H1 (cell line): ENCODE measurements around the gene GRID1. TPM values are rescaled to one million over a fixed set of nuclear protein-coding genes. Genes with fewer than 3 reads are reported as not detected.

Experiments
- CTCF ChIA-PET: fragments of 300-600 bp; sonication (Branson Sonifier 250); formaldehyde crosslinking; loops from one replicate; lab custom pipeline; 2021; ENCODE audit not compliant: partially characterized antibody; lab: Charles Lee
- POLR2A ChIA-PET: fragments of 300-600 bp; sonication (Branson Sonifier 250); formaldehyde crosslinking; loops from one replicate; lab custom pipeline; 2021; ENCODE audit warnings: inconsistent platforms; ENCODE audit not compliant: partially characterized antibody; lab: Charles Lee
- DNase-seq, 2 experiments: peaks; one replicate each; pipeline versions ENCODE4 v3.0.0 to v3.0.0-alpha.2; 2010 to 2022; ENCODE audit warnings: low spot score in 2 of 2, low read depth in 1 of 2, mixed read lengths in 1 of 2
- FAIRE-seq: peaks from 2 replicates; lab custom pipeline; 2011; peaks lifted over from hg19 to GRCh38; lab: Jason Lieb, UNC
- H2AFZ ChIP-seq: 2 replicates; pipeline ENCODE4 v1.8.1; 2012; ENCODE audit warnings: low read length, inconsistent platforms
- H2AK5ac ChIP-seq: 2 replicates; pipeline ENCODE4 v1.6.1; 2013; ENCODE audit warnings: low read depth, low read length
- H2BK120ac ChIP-seq: replicated peaks from 2 replicates; pipeline ENCODE3; 2013; ENCODE audit warnings: low read depth, low read length, inconsistent platforms
- H2BK12ac ChIP-seq: 2 replicates; pipeline ENCODE4 v1.6.1; 2013; ENCODE audit warnings: low read depth, low read length
- H2BK15ac ChIP-seq: 2 replicates; pipeline ENCODE4 v1.6.1; 2013; ENCODE audit warnings: low read length
- H2BK20ac ChIP-seq: 2 replicates; pipeline ENCODE4 v1.6.1; 2013; ENCODE audit warnings: low read length
- H2BK5ac ChIP-seq: 2 replicates; pipeline ENCODE4 v1.6.1; 2013; ENCODE audit warnings: low read depth, low read length
- H3K14ac ChIP-seq: 2 replicates; pipeline ENCODE4 v1.6.1; 2013; ENCODE audit warnings: inconsistent platforms; ENCODE audit not compliant: insufficient read length
- H3K18ac ChIP-seq: 2 replicates; pipeline ENCODE4 v1.6.1; 2013; ENCODE audit warnings: low read length; ENCODE audit errors: extremely low read depth
- H3K23ac ChIP-seq: 2 replicates; pipeline ENCODE4 v1.6.1; 2013; ENCODE audit warnings: inconsistent platforms; ENCODE audit not compliant: insufficient read length
- H3K23me2 ChIP-seq: 2 replicates; pipeline ENCODE4 v1.6.1; 2013; ENCODE audit warnings: low read depth, low read length
- H3K27ac ChIP-seq: 2 replicates; pipeline ENCODE4 v1.6.1; 2011; ENCODE audit warnings: low read depth, low read length, inconsistent platforms
- H3K27me3 ChIP-seq, 4 experiments: replicated peaks in 1 of 4; 1 replicate in 1 of 4; 2 replicates in 3 of 4; pipeline versions ENCODE4 v1.6.1 to v1.8.1; 2011 to 2013; ENCODE audit warnings: low read length in 3 of 4, mild to moderate bottlenecking in 3 of 4, inconsistent platforms in 2 of 4, mixed read lengths in 2 of 4, moderate library complexity in 1 of 4; ENCODE audit not compliant: control insufficient read depth in 3 of 4, insufficient read depth in 3 of 4; ENCODE audit errors: extremely low read depth in 1 of 4
- H3K36me3 ChIP-seq, 4 experiments: 2 replicates each; pipeline versions ENCODE4 v1.6.1 to v1.8.1; 2011 to 2013; ENCODE audit warnings: mild to moderate bottlenecking in 4 of 4, low read length in 3 of 4, moderate library complexity in 2 of 4, control low read depth in 1 of 4, inconsistent platforms in 1 of 4; ENCODE audit not compliant: insufficient read depth in 4 of 4, control insufficient read depth in 2 of 4
- H3K4ac ChIP-seq: replicated peaks from 2 replicates; pipeline ENCODE3; 2013; ENCODE audit warnings: low read length, low read depth, mixed read lengths, inconsistent platforms; ENCODE audit not compliant: insufficient read length
- H3K4me1 ChIP-seq, 4 experiments: replicated peaks in 1 of 4; 1 replicate in 1 of 4; 2 replicates in 3 of 4; pipeline versions ENCODE4 v1.6.1 to v1.8.1; 2011 to 2013; ENCODE audit warnings: low read length in 3 of 4, inconsistent platforms in 2 of 4, mixed read lengths in 1 of 4; ENCODE audit not compliant: insufficient read depth in 4 of 4, control insufficient read depth in 3 of 4
- H3K4me2 ChIP-seq, 2 experiments: 2 replicates each; pipeline versions ENCODE4 v1.6.1 to v1.8.1; 2011 to 2013; ENCODE audit warnings: low read depth in 2 of 2, low read length in 2 of 2, control low read depth in 1 of 2, inconsistent platforms in 1 of 2, mild to moderate bottlenecking in 1 of 2; ENCODE audit not compliant: insufficient read depth in 1 of 2
- H3K4me3 ChIP-seq, 4 experiments: fragments of 200-600, 300-600 bp in 1 of 4; sonication (generic), shearing (Covaris generic), sonication (Bioruptor Twin) in 1 of 4; 2 replicates each; pipeline versions ENCODE4 v1.5.1 to v1.8.1; 2011 to 2016; ENCODE audit warnings: low read length in 4 of 4, low read depth in 3 of 4, control low read depth in 2 of 4, inconsistent platforms in 2 of 4, mild to moderate bottlenecking in 2 of 4, mixed read lengths in 1 of 4, moderate library complexity in 1 of 4; ENCODE audit not compliant: insufficient read depth in 2 of 4; ENCODE audit errors: extremely low read depth in 1 of 4
- H3K56ac ChIP-seq: replicated peaks from 2 replicates; pipeline ENCODE3; 2013; ENCODE audit warnings: low read depth, mild to moderate bottlenecking, mixed read lengths, low read length, inconsistent platforms; ENCODE audit not compliant: insufficient read length
- H3K79me1 ChIP-seq: 2 replicates; pipeline ENCODE4 v1.6.1; 2013; ENCODE audit warnings: low read depth, low read length, control low read depth
- H3K79me2 ChIP-seq, 2 experiments: 2 replicates each; pipeline versions ENCODE4 v1.6.1 to v1.8.1; 2012 to 2013; ENCODE audit warnings: low read length in 2 of 2, mild to moderate bottlenecking in 2 of 2, inconsistent platforms in 1 of 2; ENCODE audit not compliant: insufficient read depth in 2 of 2, control insufficient read depth in 1 of 2
- H3K9ac ChIP-seq, 4 experiments: replicated peaks in 1 of 4; 1 replicate in 1 of 4; 2 replicates in 3 of 4; pipeline versions ENCODE4 v1.6.1 to v1.8.1; 2011 to 2013; ENCODE audit warnings: low read depth in 3 of 4, low read length in 3 of 4, control low read depth in 2 of 4, mild to moderate bottlenecking in 2 of 4, moderate library complexity in 2 of 4, inconsistent platforms in 1 of 4; ENCODE audit errors: extremely low read depth in 1 of 4
- H3K9me3 ChIP-seq, 2 experiments: 2 replicates each; pipeline versions ENCODE4 v1.6.1 to v1.8.1; 2012 to 2013; ENCODE audit warnings: mild to moderate bottlenecking in 2 of 2, moderate library complexity in 2 of 2, control low read depth in 1 of 2, inconsistent platforms in 1 of 2, low read depth in 1 of 2, low read length in 1 of 2, mixed read lengths in 1 of 2; ENCODE audit not compliant: insufficient read depth in 2 of 2
- H4K20me1 ChIP-seq, 2 experiments: replicated peaks in 1 of 2; 2 replicates each; pipeline versions ENCODE3 to v1.8.1; 2011 to 2013; ENCODE audit warnings: inconsistent platforms in 2 of 2, low read length in 2 of 2, mild to moderate bottlenecking in 1 of 2; ENCODE audit not compliant: insufficient read depth in 2 of 2, control insufficient read depth in 1 of 2
- H4K5ac ChIP-seq: 2 replicates; pipeline ENCODE4 v1.6.1; 2013; ENCODE audit warnings: low read length, low read depth, mixed read lengths, inconsistent platforms; ENCODE audit not compliant: insufficient read length
- H4K8ac ChIP-seq: 2 replicates; pipeline ENCODE4 v1.8.0; 2013; ENCODE audit warnings: mild to moderate bottlenecking, moderate library complexity, low read length, inconsistent platforms; ENCODE audit not compliant: insufficient read depth; ENCODE audit errors: extremely low read depth
- H4K91ac ChIP-seq: replicated peaks from 2 replicates; pipeline ENCODE3; 2013; ENCODE audit warnings: low read length, mixed read lengths, inconsistent platforms; ENCODE audit not compliant: insufficient read length
- ASH2L ChIP-seq: fragments of 200-600, 300-600 bp; sonication (generic); IDR thresholded peaks from one replicate; pipeline ENCODE4 v1.7.1; 2017; ENCODE audit warnings: low read length
- CBX8 ChIP-seq: fragments of 300-800, 300-1000 bp; sonication (generic); IDR thresholded peaks from 2 replicates; pipeline ENCODE4 v1.7.1; 2016; ENCODE audit warnings: low read depth, low read length, borderline replicate concordance
- EGR1 ChIP-seq: IDR thresholded peaks from 2 replicates; pipeline ENCODE4 v1.6.1; 2011; ENCODE audit warnings: low read depth, low read length, borderline replicate concordance
- JUN ChIP-seq: IDR thresholded peaks from 2 replicates; pipeline ENCODE4 v1.6.1; 2011; ENCODE audit warnings: low read depth, mild to moderate bottlenecking, improper control_type of control experiment, low read length
- NANOG ChIP-seq: IDR thresholded peaks from 2 replicates; pipeline ENCODE4 v1.6.1; 2011; ENCODE audit warnings: low read length, low read depth, mild to moderate bottlenecking, inconsistent platforms; ENCODE audit not compliant: insufficient read depth, poor library complexity, severe bottlenecking
- NRF1 ChIP-seq: IDR thresholded peaks from 2 replicates; pipeline ENCODE4 v1.6.1; 2011; ENCODE audit warnings: mild to moderate bottlenecking, low read depth, low read length, improper control_type of control experiment
- RFX5 ChIP-seq: IDR thresholded peaks from 2 replicates; pipeline ENCODE4 v1.6.1; 2011; ENCODE audit warnings: low read depth, low read length, improper control_type of control experiment, borderline replicate concordance
- SRF ChIP-seq: IDR thresholded peaks from 2 replicates; pipeline ENCODE4 v1.6.1; 2011; ENCODE audit warnings: mild to moderate bottlenecking, low read depth, low read length, moderate library complexity
- TCF12 ChIP-seq: IDR thresholded peaks from 2 replicates; pipeline ENCODE4 v1.6.1; 2011; ENCODE audit warnings: low read depth, mild to moderate bottlenecking, low read length
- polyA plus RNA-seq, 7 experiments: library from polyadenylated mRNA; depleted of rRNA in 3 of 7; stranded (reverse) in 5 of 7; unstranded in 2 of 7; fragments of >200 nt in 5 of 7; fragments of 200-250 nt in 2 of 7; gene quantifications; 1 replicate in 5 of 7; 2 replicates in 1 of 7; 4 replicates in 1 of 7; pipeline versions ENCODE4 v1.2.1 to v1.2.3, GENCODE V29; 2011 to 2013; ENCODE audit warnings: missing spikeins in 2 of 7, mixed read lengths in 2 of 7
- total RNA-seq: library from RNA; stranded (reverse); fragmentation: NEBNext Ultra II Directional; extraction: Animal tissue kit (Norgen Biotek cat#: 25700); gene quantifications from 2 replicates; pipeline ENCODE4 v1.2.1, GENCODE V29; 2021
- TF ChIP-seq, protein P1 (sequence below): IDR thresholded peaks from 2 replicates; pipeline ENCODE4 v1.6.1; 2012; ENCODE audit warnings: inconsistent platforms
- TF ChIP-seq, protein P2 (sequence below): IDR thresholded peaks from 2 replicates; pipeline ENCODE4 v1.6.1; 2011; ENCODE audit warnings: low read depth, mild to moderate bottlenecking, low read length; ENCODE audit not compliant: insufficient read depth
- TF ChIP-seq, protein P3 (sequence below), 3 experiments: IDR thresholded peaks; 1 replicate in 2 of 3; 2 replicates in 1 of 3; pipeline versions ENCODE4 v1.5.1 to v1.6.1; 2011; ENCODE audit warnings: low read length in 3 of 3, mild to moderate bottlenecking in 3 of 3, inconsistent platforms in 2 of 3, low read depth in 1 of 3, moderate library complexity in 1 of 3; ENCODE audit not compliant: insufficient read depth in 1 of 3; ENCODE audit errors: control extremely low read depth in 1 of 3

Gene GRID1
- total and polyA plus RNA-seq, 2 of the 8 experiments (the other 6 are each of a cell fraction or from before 2014, with no cell fraction given) = 0.22 to 0.30 TPM

DNA sequence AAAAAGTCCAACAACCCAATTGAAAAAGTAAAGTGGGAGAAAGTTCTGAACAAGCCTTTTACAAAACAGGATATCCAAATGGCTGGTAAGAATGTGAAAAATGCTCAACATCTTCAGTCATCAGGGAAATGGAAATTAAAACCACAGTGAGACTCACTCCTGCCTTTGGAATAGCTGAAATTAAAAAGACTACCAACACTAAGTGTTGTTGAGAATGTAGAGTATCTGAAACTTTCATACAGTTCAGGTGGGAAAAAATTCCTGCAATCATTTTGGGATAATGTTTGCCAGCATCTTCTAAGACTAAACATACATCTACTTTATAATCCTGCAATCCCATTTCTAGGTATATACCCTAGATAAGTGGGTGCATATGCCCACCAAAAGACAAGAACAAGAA lies 395.1 kb downstream of the GRID1 start:
- no peak overlapping the region for H3K56ac ChIP-seq
- no peak overlapping the region for H3K18ac ChIP-seq
- no peak for FAIRE-seq
- ChIA-PET CTCF (interaction anchor here (0.8 kb wide), 1 partner anchor 24 kb away, joined by 3 read pairs; no protein-coding TSS in a partner anchor), POLR2A (no interaction called here)
- H3K4me1 ChIP-seq = no peaks in the 10 kb centered on the region
- H2AK5ac ChIP-seq = no peak overlapping the region
- H3K9ac ChIP-seq = no peak overlapping the region
- H2AFZ ChIP-seq = no peak overlapping the region
- H3K4me3 ChIP-seq = no peak overlapping the region
- no peaks in the 10 kb centered on the region for H3K79me1 ChIP-seq
- H4K8ac ChIP-seq = no peak overlapping the region
- no peak overlapping the region for H3K4me2 ChIP-seq
- no peaks in the 10 kb centered on the region for H3K27me3 ChIP-seq
- H2BK120ac ChIP-seq = no peak overlapping the region
- no peak overlapping the region for H4K91ac ChIP-seq
- H3K27ac ChIP-seq = no peak overlapping the region
- H3K36me3 ChIP-seq = no peaks in the 10 kb centered on the region
- H4K5ac ChIP-seq = no peak overlapping the region
- H3K14ac ChIP-seq = no peak overlapping the region
- no peak for DNase-seq
- no peaks in the 10 kb centered on the region; a peak in 1 of 4 replicates for H3K9me3 ChIP-seq
- H2BK5ac ChIP-seq = no peak overlapping the region
- H2BK12ac ChIP-seq = no peak overlapping the region
- no peak overlapping the region for H3K4ac ChIP-seq
- H2BK15ac ChIP-seq = no peak overlapping the region
- no peak overlapping the region for H3K23ac ChIP-seq
- H2BK20ac ChIP-seq = no peak overlapping the region
- H3K79me2 ChIP-seq = no peaks in the 10 kb centered on the region
- H4K20me1 ChIP-seq = no peaks in the 10 kb centered on the region
- no peaks in the 10 kb centered on the region for H3K23me2 ChIP-seq
- TF ChIP-seq EGR1 = no peak
- no peak for TF ChIP-seq TCF12
- TF ChIP-seq, protein P1, sequence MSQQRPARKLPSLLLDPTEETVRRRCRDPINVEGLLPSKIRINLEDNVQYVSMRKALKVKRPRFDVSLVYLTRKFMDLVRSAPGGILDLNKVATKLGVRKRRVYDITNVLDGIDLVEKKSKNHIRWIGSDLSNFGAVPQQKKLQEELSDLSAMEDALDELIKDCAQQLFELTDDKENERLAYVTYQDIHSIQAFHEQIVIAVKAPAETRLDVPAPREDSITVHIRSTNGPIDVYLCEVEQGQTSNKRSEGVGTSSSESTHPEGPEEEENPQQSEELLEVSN = no peak
- TF ChIP-seq NANOG = no peak
- TF ChIP-seq ASH2L = no peak
- no peak for TF ChIP-seq JUN
- TF ChIP-seq NRF1 = no peak
- TF ChIP-seq RFX5 = no peak
- TF ChIP-seq CBX8 = no peak
- TF ChIP-seq, protein P2, sequence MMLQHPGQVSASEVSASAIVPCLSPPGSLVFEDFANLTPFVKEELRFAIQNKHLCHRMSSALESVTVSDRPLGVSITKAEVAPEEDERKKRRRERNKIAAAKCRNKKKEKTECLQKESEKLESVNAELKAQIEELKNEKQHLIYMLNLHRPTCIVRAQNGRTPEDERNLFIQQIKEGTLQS = no peak
- no peak for TF ChIP-seq SRF
- TF ChIP-seq, protein P3, sequence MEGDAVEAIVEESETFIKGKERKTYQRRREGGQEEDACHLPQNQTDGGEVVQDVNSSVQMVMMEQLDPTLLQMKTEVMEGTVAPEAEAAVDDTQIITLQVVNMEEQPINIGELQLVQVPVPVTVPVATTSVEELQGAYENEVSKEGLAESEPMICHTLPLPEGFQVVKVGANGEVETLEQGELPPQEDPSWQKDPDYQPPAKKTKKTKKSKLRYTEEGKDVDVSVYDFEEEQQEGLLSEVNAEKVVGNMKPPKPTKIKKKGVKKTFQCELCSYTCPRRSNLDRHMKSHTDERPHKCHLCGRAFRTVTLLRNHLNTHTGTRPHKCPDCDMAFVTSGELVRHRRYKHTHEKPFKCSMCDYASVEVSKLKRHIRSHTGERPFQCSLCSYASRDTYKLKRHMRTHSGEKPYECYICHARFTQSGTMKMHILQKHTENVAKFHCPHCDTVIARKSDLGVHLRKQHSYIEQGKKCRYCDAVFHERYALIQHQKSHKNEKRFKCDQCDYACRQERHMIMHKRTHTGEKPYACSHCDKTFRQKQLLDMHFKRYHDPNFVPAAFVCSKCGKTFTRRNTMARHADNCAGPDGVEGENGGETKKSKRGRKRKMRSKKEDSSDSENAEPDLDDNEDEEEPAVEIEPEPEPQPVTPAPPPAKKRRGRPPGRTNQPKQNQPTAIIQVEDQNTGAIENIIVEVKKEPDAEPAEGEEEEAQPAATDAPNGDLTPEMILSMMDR (IDR thresholded peaks at IDR 0.05; ENCODE audit: control extremely low read depth in 1 of 3, insufficient read depth in 1 of 3, low read depth in 1 of 3, low read length in 3 of 3) = no peak
